GM12891 (cell line): ENCODE measurements around the gene NOL4. TPM values are rescaled to one million over a fixed set of nuclear protein-coding genes. Genes with fewer than 3 reads are reported as not detected.
"Not testable (repeated sequence)": the region's sequence is repeated elsewhere in the genome, so short reads cannot be mapped to it uniquely, and the experiment has no call there.

Experiments used
- DNase-seq: peaks from one replicate; pipeline ENCODE4 v3.0.0; 2011; ENCODE audit warnings: low spot score; ENCODE audit not compliant: insufficient read length
- FAIRE-seq: peaks from 2 replicates; lab custom pipeline; 2011; peaks lifted over from hg19 to GRCh38; lab: Jason Lieb, UNC
- PAX5 ChIP-seq: IDR thresholded peaks from 2 replicates; pipeline ENCODE4 v1.6.1; 2011; ENCODE audit warnings: low read length, moderate library complexity, mild to moderate bottlenecking; ENCODE audit not compliant: insufficient read depth, severe bottlenecking
- POLR2A ChIP-seq: IDR thresholded peaks from 2 replicates; pipeline ENCODE4 v1.6.1; 2011; ENCODE audit warnings: low read depth, low read length, control low read depth
- POLR2AphosphoS5 ChIP-seq: IDR thresholded peaks from 2 replicates; pipeline ENCODE4 v1.6.1; 2011; ENCODE audit warnings: low read depth, low read length, control low read depth
- POU2F2 ChIP-seq: IDR thresholded peaks from 2 replicates; pipeline ENCODE4 v1.6.1; 2011; ENCODE audit warnings: low read depth, mild to moderate bottlenecking, control low read depth, low read length, moderate library complexity
- SPI1 ChIP-seq: IDR thresholded peaks from 2 replicates; pipeline ENCODE4 v1.6.1; 2011; ENCODE audit warnings: low read depth, low read length, control low read depth
- TAF1 ChIP-seq: IDR thresholded peaks from 2 replicates; pipeline ENCODE4 v1.6.1; 2011; ENCODE audit warnings: low read depth, low read length, control low read depth
- polyA plus RNA-seq: library from polyadenylated mRNA; unstranded; fragments of >200 nt; gene quantifications from one replicate; pipeline ENCODE4 v1.2.1, GENCODE V29; 2012; ENCODE audit warnings: low read depth, missing spikeins, inconsistent platforms; ENCODE audit not compliant: missing spikeins

The NOL4 gene
- polyA plus RNA-seq: 0.12 TPM

- FAIRE-seq (no peak), DNase-seq (no peak)
- TF ChIP-seq POLR2AphosphoS5 (no peak), TAF1 (no peak), SPI1 (no peak), POU2F2 (no peak), PAX5 (no peak), POLR2A (no peak)
These were observed at the start of gene NOL4 for GRCh38 chr18:34224423-34225217. Gene NOL4, minus strand, starts transcription at chr18:34224913. Its CDS starts 1,660 bp downstream, at chr18:34223253.

- not testable (repeated sequence) for DNase-seq, FAIRE-seq
These were observed 41.3 kb upstream of the NOL4 start for GRCh38 chr18:34266029-34266428.

DNA sequence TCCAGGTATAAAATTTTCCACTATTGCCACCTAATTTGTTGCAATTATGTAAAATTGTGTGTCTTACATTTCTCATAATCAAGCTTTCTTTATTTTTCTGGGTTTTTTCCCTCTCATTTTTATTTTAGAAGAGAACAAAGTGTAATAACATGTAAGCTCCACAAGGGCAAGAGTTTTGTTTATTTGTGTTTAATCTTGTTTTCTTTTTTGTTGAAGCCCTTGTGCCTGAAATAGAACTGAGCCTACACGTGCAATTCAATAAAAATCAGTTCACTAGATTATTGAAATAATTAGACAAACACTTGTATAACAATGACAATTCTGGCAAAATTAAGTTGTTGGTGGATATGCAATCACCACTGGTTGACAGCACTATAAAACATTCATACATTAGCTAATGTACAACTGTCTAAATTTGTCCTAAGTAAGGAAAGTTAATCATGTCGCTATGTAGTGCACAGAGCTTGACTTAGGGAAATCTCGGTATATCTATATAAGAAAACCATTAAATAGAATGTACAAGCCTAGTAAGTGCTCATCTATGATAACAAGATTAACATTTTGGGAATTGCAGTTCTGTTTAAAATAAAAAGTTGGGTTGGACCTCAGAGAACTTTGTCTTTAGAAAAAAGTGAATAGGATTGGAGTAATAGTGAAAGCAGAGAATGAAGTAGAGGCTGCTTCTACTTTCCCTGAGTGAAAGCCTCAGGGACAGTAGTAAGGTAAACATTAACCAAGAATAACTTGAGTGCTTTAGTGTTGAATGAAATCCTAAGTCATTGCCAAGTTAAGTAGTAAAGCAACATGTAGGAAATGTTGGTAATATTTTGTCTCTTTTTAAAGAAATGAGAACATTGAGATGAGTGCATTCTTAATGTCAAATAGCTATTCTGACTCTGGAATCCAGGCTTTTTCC, 37.4 kb upstream of the NOL4 start:
- TF ChIP-seq POLR2A (no peak), TAF1 (no peak), POU2F2 (no peak), PAX5 (no peak), SPI1 (no peak), POLR2AphosphoS5 (no peak)
- DNase-seq (no peak), FAIRE-seq (no peak)

- FAIRE-seq: no peak
- DNase-seq: no peak
- TF ChIP-seq POU2F2 (no peak), POLR2A (no peak), POLR2AphosphoS5 (no peak), TAF1 (no peak), PAX5 (no peak)
These were observed 33.5 kb upstream of the NOL4 start for GRCh38 chr18:34258176-34258575.

- FAIRE-seq: no peak
- no peak for TF ChIP-seq POU2F2
- TF ChIP-seq POLR2AphosphoS5: no peak
- no peak for TF ChIP-seq POLR2A
- no peak for DNase-seq
These were observed 27.2 kb upstream of the NOL4 start for GRCh38 chr18:34251919-34252318.

- DNase-seq (no peak), FAIRE-seq (no peak)
- no peak for TF ChIP-seq POLR2A
These were observed 24.0 kb upstream of the NOL4 start for GRCh38 chr18:34248727-34249126.

GRCh38 chr18:34242739-34243138, 18.0 kb upstream of the NOL4 start:
- no peak for TF ChIP-seq TAF1
- TF ChIP-seq POLR2A: no peak
- TF ChIP-seq POLR2AphosphoS5: no peak
- FAIRE-seq (no peak), DNase-seq (no peak)

DNA sequence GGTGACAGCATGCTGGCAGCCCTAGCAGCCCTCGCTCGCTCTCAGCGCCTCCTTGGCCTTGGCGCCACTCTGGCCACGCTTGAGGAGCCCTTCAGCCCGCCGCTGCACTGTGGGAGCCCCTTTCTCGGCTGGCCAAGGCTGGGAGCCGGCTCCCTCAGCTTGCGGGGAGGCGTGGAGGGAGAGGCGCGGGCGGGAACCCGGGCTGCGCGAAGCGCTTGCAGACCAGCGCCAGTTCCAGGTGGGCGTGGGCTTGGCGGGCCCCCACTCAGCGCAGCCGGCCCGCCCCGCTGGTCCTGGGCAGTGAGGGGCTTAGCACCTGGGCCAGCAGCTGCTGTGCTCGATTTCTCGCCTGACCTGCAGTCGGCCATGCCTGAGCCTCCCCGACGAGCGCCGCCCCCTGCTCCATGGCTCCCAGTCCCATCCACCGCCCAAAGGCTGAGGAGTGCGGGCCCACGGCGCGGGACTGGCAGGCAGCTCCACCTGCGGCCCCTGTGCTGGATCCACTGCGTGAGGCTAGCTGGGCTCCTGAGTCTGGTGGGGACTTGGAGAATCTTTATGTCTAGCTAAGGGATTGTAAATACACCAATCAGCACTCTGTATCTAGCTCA, 9.2 kb upstream of the NOL4 start:
- not testable (repeated sequence) for DNase-seq, FAIRE-seq

GRCh38 chr18:34225218-34225553, 473 bp upstream of the NOL4 start:
- DNase-seq (no peak), FAIRE-seq (no peak)
- TF ChIP-seq SPI1 (no peak), POU2F2 (no peak)

DNA sequence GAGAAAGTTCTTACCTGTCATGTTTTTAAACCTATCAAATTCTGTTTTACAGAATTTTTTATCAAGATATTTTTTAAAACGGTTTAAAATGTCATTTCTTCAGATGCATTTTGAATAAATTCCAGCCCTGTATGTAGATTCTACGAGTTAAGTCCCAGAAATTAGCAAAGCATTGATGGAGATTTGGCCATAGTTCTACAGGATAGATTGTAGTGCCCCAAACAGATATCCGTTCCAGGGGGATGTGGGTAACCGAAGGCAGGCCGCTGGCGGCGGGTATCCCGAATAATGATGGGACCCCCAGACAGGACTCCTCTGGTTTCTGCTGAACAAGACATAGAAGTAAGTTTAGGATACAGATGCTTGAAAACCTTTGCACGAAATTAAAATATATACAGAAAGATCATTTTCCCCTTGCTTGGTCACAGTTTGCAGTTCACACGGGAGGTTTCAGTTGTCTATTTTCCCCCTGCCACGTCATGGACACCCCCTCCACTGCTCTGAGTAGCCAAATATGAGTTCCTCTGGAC, 755 bp downstream of the NOL4 start:
- no peak for DNase-seq
- TF ChIP-seq POU2F2: no peak
- TF ChIP-seq PAX5: no peak
- no peak for TF ChIP-seq POLR2AphosphoS5
- no peak for TF ChIP-seq TAF1
- no peak for TF ChIP-seq POLR2A
- no peak for TF ChIP-seq SPI1
- no peak for FAIRE-seq
